HCT116 (cell line): ENCODE measurements around the gene PAX8.

ENCODE experiments used
- EZH2 ChIP-seq: fragments of 200-600 bp; sonication (generic); IDR thresholded peaks from 2 replicates; pipeline ENCODE4 v1.6.1; 2017; ENCODE audit warnings: antibody characterized with exemption, mixed run types
- POLR2A ChIP-seq: IDR thresholded peaks from 2 replicates; pipeline ENCODE4 v1.7.0; 2011; ENCODE audit warnings: borderline replicate concordance; ENCODE audit not compliant: insufficient read depth, insufficient read length; ENCODE audit errors: extremely low read depth
- POLR2AphosphoS5 ChIP-seq: IDR thresholded peaks from 2 replicates; pipeline ENCODE4 v1.6.1; 2011; ENCODE audit warnings: mild to moderate bottlenecking, low read depth, low read length, moderate library complexity
- RAD21 ChIP-seq: IDR thresholded peaks from 2 replicates; pipeline ENCODE4 v1.6.1; 2012; ENCODE audit warnings: low read depth, mild to moderate bottlenecking
- REST ChIP-seq: IDR thresholded peaks from 2 replicates; pipeline ENCODE4 v1.6.1; 2012; ENCODE audit warnings: low read depth
- SRF ChIP-seq: IDR thresholded peaks from 2 replicates; pipeline ENCODE4 v1.6.1; 2012; ENCODE audit warnings: low read depth
- TCF7L2 ChIP-seq: IDR thresholded peaks from 2 replicates; pipeline ENCODE4 v1.7.0; 2011; ENCODE audit warnings: borderline replicate concordance, inconsistent platforms; ENCODE audit not compliant: insufficient read depth, insufficient read length; ENCODE audit errors: extremely low read depth
- TF ChIP-seq, protein P1 (sequence below), 3 experiments: fragments of 200-600 bp in 1 of 3; sonication (generic) in 1 of 3; IDR thresholded peaks in 2 of 3; conservative IDR thresholded peaks in 1 of 3; 2 replicates each; pipeline ENCODE4 v1.5.1; 2012 to 2017; ENCODE audit warnings: low read depth in 2 of 3, low read length in 2 of 3, antibody characterized with exemption in 1 of 3, borderline replicate concordance in 1 of 3, control low read depth in 1 of 3, mild to moderate bottlenecking in 1 of 3, mixed read lengths in 1 of 3, mixed run types in 1 of 3, moderate library complexity in 1 of 3; ENCODE audit not compliant: insufficient read depth in 1 of 3

GRCh38 chr2:113248997-113249770, 29.5 kb downstream of the PAX8 start:
- TF ChIP-seq POLR2AphosphoS5 (no peak), SRF (no peak), REST (no peak), POLR2A (no peak), EZH2 (no peak), RAD21 (no peak), TCF7L2 (no peak)
- TF ChIP-seq, protein P1, sequence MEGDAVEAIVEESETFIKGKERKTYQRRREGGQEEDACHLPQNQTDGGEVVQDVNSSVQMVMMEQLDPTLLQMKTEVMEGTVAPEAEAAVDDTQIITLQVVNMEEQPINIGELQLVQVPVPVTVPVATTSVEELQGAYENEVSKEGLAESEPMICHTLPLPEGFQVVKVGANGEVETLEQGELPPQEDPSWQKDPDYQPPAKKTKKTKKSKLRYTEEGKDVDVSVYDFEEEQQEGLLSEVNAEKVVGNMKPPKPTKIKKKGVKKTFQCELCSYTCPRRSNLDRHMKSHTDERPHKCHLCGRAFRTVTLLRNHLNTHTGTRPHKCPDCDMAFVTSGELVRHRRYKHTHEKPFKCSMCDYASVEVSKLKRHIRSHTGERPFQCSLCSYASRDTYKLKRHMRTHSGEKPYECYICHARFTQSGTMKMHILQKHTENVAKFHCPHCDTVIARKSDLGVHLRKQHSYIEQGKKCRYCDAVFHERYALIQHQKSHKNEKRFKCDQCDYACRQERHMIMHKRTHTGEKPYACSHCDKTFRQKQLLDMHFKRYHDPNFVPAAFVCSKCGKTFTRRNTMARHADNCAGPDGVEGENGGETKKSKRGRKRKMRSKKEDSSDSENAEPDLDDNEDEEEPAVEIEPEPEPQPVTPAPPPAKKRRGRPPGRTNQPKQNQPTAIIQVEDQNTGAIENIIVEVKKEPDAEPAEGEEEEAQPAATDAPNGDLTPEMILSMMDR (IDR thresholded peaks at IDR 0.05 in 2 of 3, conservative IDR thresholded peaks at IDR 0.05 in 1 of 3; ENCODE audit: borderline replicate concordance in 1 of 3, insufficient read depth in 1 of 3, low read depth in 2 of 3, low read length in 2 of 3): peak in 2 of 3 experiments; percentile 91 to 97; a peak in 4 of 6 replicates
